AML-193 (cell line): Measurements from ENCODE around the gene SHD.

Experiments used
- DNase-seq, 2 experiments: peaks; one replicate each; lab custom pipeline; 2025; lab: John Stamatoyannopoulos, UW

The SHD gene

GRCh38 chr19:4298810-4299550 lies 19.9 kb downstream of the SHD start:
- DNase-seq, result no peak

- no peak for DNase-seq
Observed at GRCh38 chr19:4300589-4300988, 21.5 kb downstream of the SHD start.

- no peak for DNase-seq
Observed at GRCh38 chr19:4301590-4302242, 22.6 kb downstream of the SHD start.

GRCh38 chr19:4302243-4302640 lies 23.2 kb downstream of the SHD start, which contains the start of gene TMIGD2:
Gene TMIGD2 (minus strand): TSS chr19:4302389. CDS start chr19:4302385, 4 bp downstream.
- no peak for DNase-seq

- no peak for DNase-seq
Observed at GRCh38 chr19:4303819-4304537, 24.9 kb downstream of the SHD start.

- DNase-seq, result no peak
Observed at GRCh38 chr19:4304538-4305256, 25.6 kb downstream of the SHD start, which contains the start of gene FSD1. Gene FSD1 (plus strand): TSS chr19:4304598. CDS start chr19:4304747, 149 bp downstream.

- no peak for DNase-seq
Observed at GRCh38 chr19:4305257-4305612, 26.2 kb downstream of the SHD start.

- DNase-seq, result no peak
Observed at GRCh38 chr19:4305659-4306058, 26.6 kb downstream of the SHD start.

- no peak for DNase-seq
Observed at GRCh38 chr19:4310247-4311121, 31.4 kb downstream of the SHD start.

- no peak for DNase-seq
Observed at GRCh38 chr19:4313847-4314490, 34.9 kb downstream of the SHD start.

- no peak for DNase-seq
Observed at GRCh38 chr19:4316956-4317355, 37.9 kb downstream of the SHD start.

- DNase-seq, result no peak
Observed at GRCh38 chr19:4318460-4318859, 39.4 kb downstream of the SHD start.

GRCh38 chr19:4319067-4319718 lies 40.1 kb downstream of the SHD start:
- peak in 1 of 2 experiments; percentile 8 for DNase-seq

- no peak for DNase-seq
Observed at GRCh38 chr19:4320419-4320818, 41.4 kb downstream of the SHD start.

- no peak for DNase-seq
Observed at GRCh38 chr19:4322942-4323665, 44.0 kb downstream of the SHD start.

GRCh38 chr19:4323692-4324091 lies 44.6 kb downstream of the SHD start:
- DNase-seq, result no peak

GRCh38 chr19:4324228-4324627 lies 45.2 kb downstream of the SHD start:
- DNase-seq, result no peak

GRCh38 chr19:4326215-4326836 lies 47.3 kb downstream of the SHD start:
- DNase-seq, result no peak

GRCh38 chr19:4326837-4327251 lies 47.8 kb downstream of the SHD start:
- no peak for DNase-seq
